Left lobe of liver (tissue), 2 donors: ENCODE results near the gene TNNI2. TPM values are rescaled to one million over a fixed set of nuclear protein-coding genes. Genes with fewer than 3 reads are reported as not detected.

Experiments
- ATAC-seq: fragments of 200-7000 bp; cut with Tn5 transposase; one replicate; pipeline ENCODE4 v1.9.1; 2020; ENCODE audit warnings: mild to moderate bottlenecking, moderate library complexity
- DNase-seq: peaks from one replicate; pipeline ENCODE4 v3.0.0-alpha.2; 2020; ENCODE audit warnings: low spot score
- total RNA-seq: library from RNA; stranded (reverse); gene quantifications from one replicate; pipeline ENCODE4 v1.2.1, GENCODE V29; 2021
- donor health status: DM: no; HTN: no; CAD: no; lungs with moderate emphysema.
- donor health status: DM: no; HTN: yes; CAD: no.

The TNNI2 gene
- total RNA-seq, 1 donor from 2014 or later = not detected

DNA sequence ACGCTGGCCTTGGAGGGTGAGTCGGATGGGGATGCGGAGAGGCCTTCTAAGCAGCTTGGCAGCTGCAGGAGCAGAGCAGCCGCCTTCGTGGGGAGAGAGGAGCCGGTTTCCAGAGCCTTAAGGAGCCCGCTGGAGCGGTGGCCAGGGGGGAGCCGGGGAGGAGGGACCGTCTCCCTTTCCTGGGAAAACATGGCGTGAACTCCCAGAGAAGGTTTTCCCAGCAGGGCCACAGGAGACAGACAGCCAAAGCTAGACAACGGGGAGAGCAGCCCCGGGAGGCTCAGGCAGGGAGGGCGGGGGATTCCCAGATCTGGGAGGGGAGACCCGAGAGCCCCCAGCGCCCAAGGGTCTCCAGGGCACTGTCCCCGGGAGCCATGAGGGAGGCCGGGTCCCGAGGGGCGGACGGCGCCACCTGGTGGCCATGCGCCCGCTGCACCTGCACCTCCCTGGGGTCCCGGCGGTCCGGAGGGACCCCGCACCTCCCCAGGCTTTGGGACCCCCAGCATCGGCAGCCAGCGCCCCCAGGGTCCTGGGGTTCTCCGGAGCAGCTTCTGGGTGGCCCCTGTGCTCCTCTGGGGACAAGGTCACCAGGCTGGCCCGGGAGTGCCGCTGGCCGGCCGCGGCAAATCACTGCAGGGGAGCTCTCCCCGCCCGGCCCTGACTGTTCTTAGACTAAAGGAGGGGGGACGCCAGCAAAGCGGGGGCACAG is 6.4 kb upstream of the TNNI2 start:
- ATAC-seq (peak; percentile 72), DNase-seq (no peak)

DNA sequence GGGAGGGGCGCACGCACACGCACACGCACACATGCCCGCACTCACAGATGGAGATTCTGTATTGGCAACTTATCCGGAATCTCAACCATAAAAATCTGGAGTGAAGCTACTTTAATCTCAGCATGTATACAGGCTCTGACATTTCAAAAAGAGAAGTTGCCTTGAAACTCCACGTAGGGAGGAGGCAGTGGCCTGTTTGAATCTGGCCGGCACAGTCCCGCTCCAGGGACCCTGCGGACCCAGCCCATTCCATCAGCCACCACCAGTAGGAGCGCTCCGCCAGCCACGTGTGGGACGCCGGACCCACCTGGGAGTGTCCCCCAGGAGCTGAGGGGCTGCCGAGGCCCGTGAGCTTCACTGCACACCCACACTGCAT is 5.9 kb upstream of the TNNI2 start:
- ATAC-seq = no peak
- no peak for DNase-seq

DNA sequence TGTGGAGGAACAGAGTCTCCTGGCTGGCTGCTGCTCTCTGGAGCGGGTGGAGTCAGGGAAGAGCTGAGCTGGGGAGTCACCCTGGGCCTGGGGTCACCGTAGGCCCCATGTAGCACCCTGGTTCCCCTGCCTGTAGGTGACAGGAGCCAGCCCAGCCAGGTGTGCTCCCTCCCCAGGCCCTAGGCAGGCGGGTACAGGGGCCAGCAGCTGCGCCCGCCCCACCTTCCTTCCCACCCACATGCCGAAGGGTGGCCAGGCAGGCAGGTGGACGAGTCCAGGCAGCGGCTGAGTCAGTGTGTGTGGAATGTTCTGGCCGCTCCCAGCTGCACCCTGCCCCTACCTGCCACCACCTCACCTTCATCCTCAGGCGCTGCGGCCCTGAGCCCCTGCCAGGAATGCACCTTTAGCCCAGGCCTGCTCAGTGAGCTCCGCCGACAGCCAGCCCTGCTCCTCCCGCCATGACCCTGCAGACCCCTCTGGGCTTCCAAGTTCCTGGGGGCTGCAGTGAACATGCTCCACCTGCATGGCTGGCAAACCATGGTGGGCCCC is 4.6 kb upstream of the TNNI2 start:
- ATAC-seq (no peak), DNase-seq (no peak)

DNA sequence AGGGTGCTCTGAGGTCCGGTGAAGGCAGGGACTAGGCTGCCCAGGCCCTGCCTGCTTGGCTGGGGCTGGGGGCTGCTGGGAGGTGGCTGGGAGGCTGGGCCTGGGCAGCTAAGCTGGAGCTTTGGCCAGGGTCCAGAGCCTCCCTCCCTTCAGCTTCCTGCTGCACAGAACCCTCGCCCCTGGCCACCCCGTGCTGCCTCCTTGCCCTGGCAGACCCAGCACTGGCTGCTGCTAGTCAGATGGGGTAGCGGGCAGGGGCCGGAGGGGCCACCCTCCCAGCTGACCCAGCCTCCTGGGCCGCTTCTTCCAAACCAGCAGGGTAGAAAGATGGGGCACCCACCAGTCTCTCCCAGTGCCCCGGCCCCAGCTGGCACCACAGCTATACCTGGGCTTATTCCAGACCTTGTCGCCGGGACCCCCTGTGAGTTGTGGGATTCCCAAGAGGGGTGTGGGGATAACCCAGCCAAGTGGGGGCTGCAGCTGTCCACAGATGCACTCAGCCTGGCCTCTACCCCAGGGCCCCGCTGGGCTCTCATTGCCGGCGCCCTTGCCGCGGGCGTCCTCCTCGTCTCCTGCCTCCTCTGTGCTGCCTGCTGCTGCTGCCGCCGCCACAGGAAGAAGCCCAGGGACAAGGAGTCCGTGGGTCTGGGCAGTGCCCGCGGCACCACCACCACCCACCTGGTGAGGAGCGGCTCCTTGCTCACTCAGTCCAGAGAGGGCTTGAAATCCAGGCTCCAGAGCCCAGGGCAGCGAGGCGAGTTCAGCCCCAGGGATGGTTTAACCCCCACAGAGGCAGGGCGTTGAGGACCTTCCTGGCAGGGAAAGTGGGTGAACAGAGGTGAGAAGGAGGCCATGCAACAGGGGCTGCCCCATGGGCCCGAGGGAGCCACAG is 3.8 kb upstream of the TNNI2 start, which contains the start of gene SYT8:
TSS of gene SYT8 (plus strand) at position 212 of the 892 bp plus-strand sequence. CDS start at position 328, 116 bp downstream.
- no peak for DNase-seq
- ATAC-seq = no peak

DNA sequence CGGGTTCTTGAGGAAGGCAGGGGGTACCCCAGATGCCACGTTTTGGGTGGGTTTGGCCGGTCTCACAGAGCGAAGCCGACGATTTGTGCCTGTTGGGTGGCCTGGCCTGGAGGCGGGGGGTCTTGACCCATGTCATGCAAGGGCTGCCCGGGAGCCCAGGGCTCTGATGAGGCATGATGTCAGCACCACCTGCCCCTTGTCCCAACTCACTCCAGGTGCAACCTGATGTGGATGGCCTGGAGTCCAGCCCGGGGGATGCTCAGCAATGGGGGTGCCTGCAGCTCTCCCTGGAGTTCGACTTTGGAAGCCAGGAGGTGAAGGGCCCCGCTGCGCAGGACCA is 3.1 kb upstream of the TNNI2 start:
- ATAC-seq (no peak), DNase-seq (no peak)

DNA sequence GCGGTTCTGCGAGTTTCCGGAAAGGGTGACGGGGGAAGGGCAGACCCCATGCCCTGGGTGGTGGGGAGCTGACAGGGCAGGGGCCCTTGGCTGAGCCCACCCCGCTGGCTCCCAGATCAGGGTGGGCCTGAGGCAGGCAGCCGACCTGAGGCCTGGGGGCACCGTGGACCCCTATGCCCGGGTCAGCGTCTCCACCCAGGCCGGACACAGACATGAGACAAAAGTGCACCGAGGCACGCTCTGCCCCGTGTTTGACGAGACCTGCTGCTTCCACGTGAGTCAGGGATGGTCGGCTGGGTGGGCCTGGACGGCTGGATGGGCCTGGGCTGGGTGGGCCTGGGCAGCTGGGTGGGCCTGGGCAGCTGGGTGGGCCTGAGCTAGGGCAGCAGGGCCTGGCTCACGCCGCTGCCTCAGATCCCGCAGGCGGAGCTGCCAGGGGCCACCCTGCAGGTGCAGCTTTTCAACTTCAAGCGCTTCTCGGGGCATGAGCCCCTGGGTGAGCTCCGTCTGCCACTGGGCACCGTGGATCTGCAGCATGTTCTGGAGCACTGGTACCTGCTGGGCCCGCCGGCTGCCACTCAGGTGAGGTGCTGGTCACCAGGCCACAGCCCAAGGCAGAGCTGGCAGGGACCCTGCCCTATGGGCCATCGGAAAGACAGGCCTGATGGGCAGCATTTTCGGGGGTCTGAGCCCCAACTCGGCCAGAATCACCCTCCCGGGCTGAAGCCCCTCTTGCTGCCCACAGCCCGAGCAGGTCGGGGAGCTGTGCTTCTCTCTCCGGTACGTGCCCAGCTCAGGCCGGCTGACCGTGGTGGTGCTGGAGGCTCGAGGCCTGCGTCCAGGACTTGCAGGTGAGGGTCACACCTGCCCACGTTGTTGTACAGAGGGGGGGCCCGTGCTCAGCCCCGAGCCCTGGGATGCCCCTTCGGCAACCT is 2.5 kb upstream of the TNNI2 start:
- no peak for DNase-seq
- ATAC-seq = no peak

DNA sequence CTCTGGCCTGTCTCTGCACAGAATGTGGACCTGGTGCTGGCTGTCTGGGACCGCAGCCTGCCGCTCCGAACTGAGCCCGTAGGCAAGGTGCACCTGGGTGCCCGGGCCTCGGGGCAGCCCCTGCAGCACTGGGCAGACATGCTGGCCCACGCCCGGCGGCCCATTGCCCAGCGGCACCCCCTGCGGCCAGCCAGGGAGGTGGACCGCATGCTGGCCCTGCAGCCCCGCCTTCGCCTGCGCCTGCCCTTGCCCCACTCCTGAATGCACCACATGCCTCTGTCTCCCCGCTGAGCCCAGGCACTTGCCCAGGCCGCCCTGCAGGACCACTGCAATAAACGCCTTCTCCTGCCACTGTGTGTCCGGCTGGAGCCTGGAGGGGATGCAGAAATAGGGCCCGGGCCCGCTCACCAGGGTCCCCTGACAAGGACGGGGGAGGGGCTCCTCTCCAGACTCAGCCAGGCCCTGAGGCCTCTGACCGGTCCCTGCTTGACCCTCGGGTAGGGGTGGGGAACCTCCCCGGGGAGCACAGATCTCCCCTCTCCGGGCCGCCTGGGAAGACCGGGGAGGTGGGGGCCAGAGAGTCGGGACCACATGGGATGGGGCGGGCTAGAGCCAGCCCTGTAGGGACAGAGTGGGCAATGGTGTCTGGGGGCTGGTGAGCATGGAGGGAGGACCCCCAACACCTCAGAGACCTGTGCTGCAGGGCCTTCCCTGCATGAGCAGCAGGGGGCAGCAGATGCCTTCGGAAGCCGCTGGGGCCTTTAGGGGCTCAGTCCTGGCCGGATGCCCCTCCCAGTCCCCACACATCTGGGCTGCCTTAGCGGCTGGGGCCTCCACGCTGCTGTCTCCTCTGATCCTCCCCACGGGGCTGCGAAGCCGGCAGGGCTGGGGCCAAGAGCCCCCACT is 1.4 kb upstream of the TNNI2 start:
- DNase-seq (no peak), ATAC-seq (peak; percentile 48)

DNA sequence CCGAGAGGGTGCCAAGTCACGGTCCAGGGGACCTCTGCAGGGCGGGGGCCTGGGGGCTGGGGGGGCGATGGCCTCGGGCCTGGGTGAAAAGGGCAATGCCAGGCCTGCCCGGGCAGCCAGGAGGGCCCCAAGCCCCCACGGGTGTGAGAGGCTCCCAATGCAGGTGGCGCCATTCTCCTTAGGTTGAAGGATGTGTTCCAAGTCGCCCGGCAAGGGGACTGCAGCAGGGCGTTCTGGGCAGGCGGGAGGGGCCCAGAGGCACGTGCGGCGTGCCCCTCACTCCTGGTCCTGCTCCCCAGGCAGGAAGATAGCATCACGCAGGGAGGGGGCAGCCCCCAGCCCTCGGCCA is 730 bp upstream of the TNNI2 start:
- ATAC-seq (no peak), DNase-seq (no peak)

DNA sequence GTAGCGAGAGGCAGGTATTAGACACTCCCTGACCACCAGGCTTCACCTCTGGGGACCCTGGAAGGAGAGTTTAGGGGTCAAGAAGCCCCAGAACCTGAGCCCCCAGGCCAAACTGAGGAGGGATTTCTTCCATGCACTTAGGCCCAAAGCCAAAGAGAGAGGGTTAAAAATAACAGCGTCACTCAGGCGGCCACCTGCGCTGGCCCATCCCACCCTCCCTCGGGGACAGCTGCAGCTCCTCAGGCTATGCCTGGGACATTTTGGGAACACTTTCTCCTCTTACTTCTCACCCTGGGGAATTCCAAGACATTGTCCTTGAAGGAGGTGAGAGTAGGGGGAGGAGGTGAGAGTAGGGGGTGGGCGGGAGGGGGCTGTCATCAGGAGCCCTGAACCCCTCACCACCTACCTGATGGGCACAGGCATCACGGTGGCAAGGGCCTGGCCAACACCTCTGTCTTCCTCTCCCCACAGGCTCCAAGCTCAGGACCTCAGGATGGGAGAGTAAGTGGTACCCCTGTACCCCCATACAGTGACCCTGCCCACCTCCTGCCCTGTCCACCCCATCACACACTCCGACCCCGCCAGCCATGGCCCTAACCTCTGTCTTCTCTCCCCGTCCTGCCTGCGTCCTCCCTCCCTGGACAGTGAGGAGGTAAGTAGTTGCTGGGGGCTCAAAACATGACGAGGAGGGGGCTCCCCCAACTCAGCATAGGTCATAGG is 583 bp downstream of the TNNI2 start:
- no peak for DNase-seq

DNA sequence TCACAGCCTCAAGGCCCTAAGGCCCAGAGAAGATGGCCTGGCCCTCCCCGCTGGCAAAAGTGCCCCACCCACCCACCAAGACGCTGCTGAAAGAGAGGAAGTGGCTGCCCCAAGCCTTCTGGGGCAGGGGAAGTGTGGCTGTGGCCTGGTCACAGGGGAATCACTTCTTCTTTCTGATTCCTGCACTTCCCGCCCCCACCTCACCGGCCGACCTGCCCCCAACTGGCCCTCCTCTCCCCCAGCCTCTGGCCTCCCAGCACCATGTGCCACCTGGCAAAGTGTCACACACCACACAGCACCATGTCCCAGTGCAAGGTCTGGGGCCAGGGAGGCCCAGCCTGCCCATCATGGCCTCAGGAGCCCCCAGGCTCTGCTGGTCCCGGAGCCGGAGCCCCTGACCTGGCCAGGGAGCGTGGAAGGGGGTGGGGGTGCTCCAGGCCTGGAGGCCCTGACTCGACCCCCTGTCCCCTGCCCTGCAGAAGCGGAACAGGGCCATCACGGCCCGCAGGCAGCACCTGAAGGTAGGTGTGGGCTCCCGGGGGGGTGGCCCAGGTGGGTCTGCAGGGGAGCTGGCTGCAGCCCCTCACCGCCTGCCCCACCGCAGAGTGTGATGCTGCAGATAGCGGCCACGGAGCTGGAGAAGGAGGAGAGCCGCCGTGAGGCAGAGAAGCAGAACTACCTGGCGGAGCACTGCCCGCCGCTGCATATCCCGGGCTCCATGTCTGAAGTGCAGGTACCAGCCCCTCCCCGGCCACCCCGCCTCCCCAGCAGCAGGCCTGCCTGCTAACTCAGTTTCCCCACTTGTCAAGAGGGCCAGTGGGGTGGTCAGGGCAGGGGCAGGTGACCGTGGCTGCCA is 1.4 kb downstream of the TNNI2 start:
- peak; percentile 17 for ATAC-seq
- no peak for DNase-seq

More for the DNA sequence above, 583 bp downstream of the TNNI2 start:
- ATAC-seq = no peak

DNA sequence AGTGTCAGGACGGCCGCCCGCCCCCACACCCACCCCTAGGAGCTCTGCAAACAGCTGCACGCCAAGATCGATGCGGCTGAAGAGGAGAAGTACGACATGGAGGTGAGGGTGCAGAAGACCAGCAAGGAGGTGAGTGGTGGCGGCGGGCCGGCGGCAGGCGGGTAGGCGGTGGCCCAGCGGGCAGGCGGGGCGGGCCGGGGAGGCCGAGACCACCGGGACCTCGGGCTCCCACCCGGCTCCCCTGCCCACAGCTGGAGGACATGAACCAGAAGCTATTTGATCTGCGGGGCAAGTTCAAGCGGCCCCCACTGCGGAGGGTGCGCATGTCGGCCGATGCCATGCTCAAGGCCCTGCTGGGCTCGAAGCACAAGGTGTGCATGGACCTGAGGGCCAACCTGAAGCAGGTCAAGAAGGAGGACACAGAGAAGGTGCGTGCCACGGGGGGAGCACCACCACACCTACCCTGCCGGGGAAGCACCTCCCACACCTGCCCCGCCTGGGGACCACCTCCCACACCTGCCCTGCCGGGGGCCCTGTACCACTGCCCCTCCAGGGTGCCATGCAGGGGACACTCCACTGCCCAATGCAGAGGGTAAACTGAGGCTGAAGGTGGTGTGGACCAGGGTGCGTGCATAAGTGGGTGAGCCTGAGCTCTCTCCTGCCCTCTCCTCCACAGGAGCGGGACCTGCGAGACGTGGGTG is 2.1 kb downstream of the TNNI2 start:
- ATAC-seq (no peak), DNase-seq (no peak)

DNA sequence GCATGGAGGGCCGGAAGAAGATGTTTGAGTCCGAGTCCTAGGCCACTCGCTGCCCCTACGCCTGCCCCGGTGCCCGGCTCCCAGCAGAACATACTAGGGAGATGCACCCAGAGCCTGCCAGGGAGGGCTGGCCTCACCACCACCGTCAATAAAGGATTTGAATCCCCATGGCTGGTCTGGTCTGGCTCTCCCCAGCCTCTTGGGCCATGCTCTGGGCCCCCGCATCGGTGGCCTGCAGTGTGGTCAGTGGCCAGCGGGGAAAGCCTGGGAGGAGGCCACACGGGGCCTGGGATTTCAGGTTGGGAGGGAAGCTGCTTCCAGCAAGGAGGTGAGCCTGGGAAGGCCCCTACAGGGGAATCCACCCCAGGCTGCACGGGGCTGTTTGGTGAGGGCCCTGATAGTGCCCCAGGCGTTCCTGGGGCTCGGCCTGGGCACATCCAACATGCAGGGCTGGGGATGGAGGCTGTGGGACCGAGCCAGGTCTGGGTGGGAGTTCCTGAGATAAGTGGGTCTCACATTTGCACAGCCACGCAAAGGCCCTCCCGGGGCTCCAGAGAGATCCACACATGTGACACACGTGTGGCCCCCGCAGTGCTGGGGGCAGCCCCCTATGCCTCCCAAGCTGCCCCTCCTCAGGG is 2.8 kb downstream of the TNNI2 start:
- ATAC-seq = no peak

DNA sequence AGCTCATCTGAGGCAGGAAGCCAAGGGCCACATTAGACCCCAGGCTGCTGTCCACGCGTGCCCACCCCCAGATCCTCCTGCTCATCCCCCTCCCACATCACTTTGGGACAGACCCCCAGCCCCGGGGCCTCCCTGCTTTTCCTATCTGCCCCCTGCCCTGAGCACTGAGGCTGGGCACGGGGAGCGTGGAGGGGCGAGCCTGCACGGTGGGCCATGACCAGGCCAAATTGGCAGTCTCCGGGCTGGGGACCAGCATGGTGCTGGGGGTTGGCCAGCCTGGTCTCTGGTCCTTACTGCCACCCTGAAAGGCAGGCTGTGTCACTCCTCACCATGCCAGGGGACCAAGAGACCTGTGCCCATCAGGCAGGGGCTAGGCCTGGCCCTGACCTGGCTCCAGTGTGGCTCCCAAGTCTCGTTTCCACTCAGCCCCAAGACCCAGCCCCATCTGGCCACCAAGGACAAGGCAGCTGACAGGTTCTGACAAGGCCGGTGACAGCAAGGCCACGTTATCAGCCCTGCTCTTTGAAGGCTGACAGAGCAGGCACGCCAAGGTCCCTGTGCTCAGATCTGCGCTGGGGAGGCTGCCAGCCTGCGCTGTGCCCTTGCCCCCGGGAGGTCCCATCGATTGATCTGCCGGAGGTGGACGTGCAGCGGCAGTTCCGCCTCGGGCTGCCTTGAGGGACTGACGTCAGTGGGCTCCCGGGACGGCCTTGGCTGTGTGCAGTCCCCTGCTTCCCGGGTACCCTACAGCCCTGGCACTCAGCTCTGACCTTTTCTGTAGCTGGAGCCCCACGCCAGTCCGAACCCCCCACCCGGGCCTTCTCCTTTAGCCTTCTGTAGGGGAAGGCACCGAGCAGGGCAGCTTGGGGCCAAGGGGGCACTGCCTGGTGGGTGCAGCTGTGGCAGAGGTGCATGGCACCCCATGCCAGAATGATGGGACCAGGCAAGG is 3.6 kb downstream of the TNNI2 start:
- DNase-seq (peak; percentile 65), ATAC-seq (peak; percentile 52)

More for the DNA sequence above, 2.8 kb downstream of the TNNI2 start:
- DNase-seq = no peak

DNA sequence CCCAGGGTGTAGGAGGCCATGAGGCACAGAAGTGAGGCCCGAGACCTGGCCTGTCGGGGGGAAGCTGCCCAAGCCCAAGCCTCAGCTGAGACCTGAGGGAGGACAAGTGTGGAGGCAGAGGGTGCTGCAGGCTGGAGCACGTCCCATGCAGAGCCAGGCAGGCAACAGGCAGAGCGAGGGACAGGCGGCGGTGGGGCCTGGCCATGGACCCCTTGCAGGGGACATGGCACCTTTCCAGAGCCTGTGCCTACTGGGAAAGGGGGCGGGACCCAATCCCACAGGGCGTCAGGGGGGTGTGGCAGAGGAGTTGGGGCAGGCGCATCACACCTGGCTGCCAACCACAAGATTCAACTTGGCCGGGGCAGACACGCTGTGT is 4.3 kb downstream of the TNNI2 start:
- no peak for ATAC-seq
- DNase-seq = no peak

DNA sequence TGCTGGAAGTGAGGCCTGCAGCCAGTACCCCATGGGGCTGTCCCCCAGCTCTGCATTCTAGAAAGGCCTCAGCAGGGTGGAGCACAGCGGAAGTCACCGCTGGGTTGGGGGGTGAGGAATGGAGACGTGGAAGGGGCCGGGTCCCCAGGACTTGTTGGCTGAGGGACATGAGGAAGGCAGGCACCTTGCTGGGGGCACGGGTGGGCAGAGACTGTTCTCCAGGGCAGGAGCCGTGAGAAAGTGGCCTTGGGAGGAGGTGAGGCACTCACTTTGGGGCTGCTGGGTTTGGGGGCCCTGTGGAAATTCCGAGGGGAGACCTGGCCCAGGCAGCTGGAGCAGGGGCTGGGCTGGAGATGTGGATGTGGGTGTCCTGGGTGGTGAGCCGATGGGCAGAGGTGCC is 5.0 kb downstream of the TNNI2 start:
- DNase-seq (no peak), ATAC-seq (no peak)
